HFFc6 (cell line): ENCODE results near the gene TEX261. TPM values are rescaled to one million over a fixed set of nuclear protein-coding genes. Genes with fewer than 3 reads are reported as not detected.
A peak's percentile ranks its signal among the peaks of the same experiment; 100 is the strongest.

Experiments used
- DNase-seq: peaks from one replicate; pipeline ENCODE4 v3.0.0-alpha.2; 2018
- H3K27ac Mint-ChIP-seq: 2 replicates; pipeline ENCODE4 v1.8.0; 2020; ENCODE audit warnings: mild to moderate bottlenecking, mixed read lengths
- H3K27me3 Mint-ChIP-seq: 2 replicates; pipeline ENCODE4 v1.8.0; 2021; ENCODE audit warnings: mild to moderate bottlenecking, moderate library complexity, mixed read lengths; ENCODE audit not compliant: insufficient read depth
- H3K36me3 Mint-ChIP-seq: 2 replicates; pipeline ENCODE4 v1.8.0; 2021; ENCODE audit warnings: low read depth, mixed read lengths
- H3K4me1 Mint-ChIP-seq: 2 replicates; pipeline ENCODE4 v1.8.0; 2020; ENCODE audit warnings: low read depth, mixed read lengths
- H3K4me3 Mint-ChIP-seq: 2 replicates; pipeline ENCODE4 v1.8.0; 2020; ENCODE audit warnings: mild to moderate bottlenecking, moderate library complexity, mixed read lengths
- H3K9me3 Mint-ChIP-seq: 2 replicates; pipeline ENCODE4 v1.8.0; 2020; ENCODE audit warnings: mild to moderate bottlenecking, mixed read lengths
- CTCF ChIP-seq: fragments of 200-600 bp; sonication (generic); IDR thresholded peaks from 2 replicates; pipeline ENCODE4 v1.5.0; 2021; ENCODE audit warnings: antibody characterized with exemption, mild to moderate bottlenecking
- total RNA-seq, 6 experiments: library from RNA; stranded (reverse); fragmentation: NEBNext Ultra II Directional; extraction: Animal tissue kit (Norgen Biotek cat#: 25700); gene quantifications; 2 replicates in 1 of 6; 3 replicates in 5 of 6; pipeline ENCODE4 v1.2.3, GENCODE V29; 2021

The TEX261 gene
- total RNA-seq, 6 experiments from 2014 or later: 91.6 to 129 (median 103) TPM

GRCh38 chr2:70985283-70985688 lies 9.4 kb downstream of the TEX261 start:
- Mint-ChIP-seq H3K4me3 (no peak overlapping the region), H3K4me1 (no peaks in the 10 kb centered on the region), H3K27ac (no peak overlapping the region), H3K36me3 (peaks cover 19% of the 10 kb centered on the region), H3K27me3 (no peaks in the 10 kb centered on the region; the same call in none of the 2 replicates), H3K9me3 (no peaks in the 10 kb centered on the region)
- no peak for TF ChIP-seq CTCF
- no peak for DNase-seq

- TF ChIP-seq CTCF: peak; percentile 89
- no peak overlapping the region for H3K27ac Mint-ChIP-seq
- no peaks in the 10 kb centered on the region for H3K4me1 Mint-ChIP-seq
- H3K27me3 Mint-ChIP-seq: no peaks in the 10 kb centered on the region; the same call in none of the 2 replicates
- H3K4me3 Mint-ChIP-seq: no peak overlapping the region
- DNase-seq: peak; percentile 40
- H3K9me3 Mint-ChIP-seq: no peaks in the 10 kb centered on the region
- H3K36me3 Mint-ChIP-seq: peaks cover 19% of the 10 kb centered on the region
These were observed 9.9 kb downstream of the TEX261 start for GRCh38 chr2:70984576-70985282.

GRCh38 chr2:70984228-70984575 lies 10.5 kb downstream of the TEX261 start:
- no peak overlapping the region for H3K27ac Mint-ChIP-seq
- no peak overlapping the region for H3K4me3 Mint-ChIP-seq
- TF ChIP-seq CTCF: no peak
- peaks cover 19% of the 10 kb centered on the region for H3K36me3 Mint-ChIP-seq
- no peaks in the 10 kb centered on the region; the same call in none of the 2 replicates for H3K27me3 Mint-ChIP-seq
- no peaks in the 10 kb centered on the region for H3K9me3 Mint-ChIP-seq
- no peak for DNase-seq
- H3K4me1 Mint-ChIP-seq: no peaks in the 10 kb centered on the region

- H3K4me1 Mint-ChIP-seq: no peaks in the 10 kb centered on the region
- H3K36me3 Mint-ChIP-seq: peaks cover 19% of the 10 kb centered on the region
- no peak overlapping the region for H3K27ac Mint-ChIP-seq
- TF ChIP-seq CTCF: no peak
- H3K9me3 Mint-ChIP-seq: no peaks in the 10 kb centered on the region
- H3K4me3 Mint-ChIP-seq: no peak overlapping the region
- DNase-seq: no peak
- H3K27me3 Mint-ChIP-seq: no peaks in the 10 kb centered on the region; the same call in none of the 2 replicates
These were observed 11.0 kb downstream of the TEX261 start for GRCh38 chr2:70983506-70984227.

- Mint-ChIP-seq H3K27me3 (no peaks in the 10 kb centered on the region; the same call in none of the 2 replicates), H3K4me1 (peaks cover 4% of the 10 kb centered on the region), H3K36me3 (peaks cover 15% of the 10 kb centered on the region), H3K27ac (no peak overlapping the region), H3K4me3 (no peak overlapping the region), H3K9me3 (no peaks in the 10 kb centered on the region)
- no peak for TF ChIP-seq CTCF
- DNase-seq: no peak
These were observed 11.7 kb downstream of the TEX261 start for GRCh38 chr2:70982971-70983370.
